ENCODE results near the gene TBL1XR1.

Gene TBL1XR1

GRCh38 chr3:177197041-177197726, at the start of gene TBL1XR1:
TBL1XR1 (minus strand) TSS chr3:177197482; CDS start chr3:177064977, 132,505 bp downstream.
- DNase-seq: peak; percentile 78

GRCh38 chr3:177245250-177245649, 48.0 kb upstream of the TBL1XR1 start:
- DNase-seq: no peak

- DNase-seq: no peak
Observed at GRCh38 chr3:177244606-177245005, 47.3 kb upstream of the TBL1XR1 start.

GRCh38 chr3:177238686-177239216, 41.5 kb upstream of the TBL1XR1 start:
- DNase-seq: no peak

- DNase-seq: no peak
Observed at GRCh38 chr3:177237206-177237605, 39.9 kb upstream of the TBL1XR1 start.

DNA sequence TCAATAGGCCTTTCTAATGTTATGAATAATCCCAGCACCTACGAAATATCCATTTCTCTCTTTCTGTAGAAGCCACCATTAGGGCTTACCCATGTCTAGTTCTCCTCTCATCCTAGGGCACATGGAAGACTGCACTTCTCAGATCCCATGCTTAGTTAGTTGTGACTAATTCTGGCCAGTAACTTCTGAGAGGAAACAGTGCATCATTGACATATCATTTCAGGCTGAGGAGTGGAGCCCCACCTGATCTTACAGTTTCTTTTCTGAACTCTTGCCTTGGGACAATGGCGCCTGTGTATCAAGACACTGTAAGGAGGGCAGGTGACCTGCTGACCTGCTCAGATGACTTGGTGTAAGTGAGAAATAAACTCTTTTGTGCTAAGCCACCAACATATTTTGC, 39.4 kb upstream of the TBL1XR1 start:
- no peak for DNase-seq

DNA sequence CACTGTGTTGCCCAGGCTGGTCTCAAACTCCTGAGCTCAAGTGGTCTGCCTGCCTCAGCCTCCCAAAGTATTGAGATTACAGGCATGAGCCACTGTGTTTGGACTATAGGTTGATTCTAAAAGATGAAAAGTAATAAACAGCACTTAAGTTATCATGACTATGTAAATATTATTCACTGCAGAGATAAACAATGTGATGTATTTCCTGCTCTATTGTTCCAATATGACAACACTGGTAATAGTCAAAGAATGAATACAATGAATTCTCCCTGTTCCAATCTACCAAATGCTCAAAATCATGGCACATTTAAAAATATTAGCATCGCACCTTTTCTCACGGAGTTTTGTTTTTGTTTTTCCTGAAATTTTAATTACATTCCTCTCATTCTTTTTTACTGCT, 36.8 kb upstream of the TBL1XR1 start:
- no peak for DNase-seq

GRCh38 chr3:177231242-177231641, 34.0 kb upstream of the TBL1XR1 start:
- no peak for DNase-seq

DNA sequence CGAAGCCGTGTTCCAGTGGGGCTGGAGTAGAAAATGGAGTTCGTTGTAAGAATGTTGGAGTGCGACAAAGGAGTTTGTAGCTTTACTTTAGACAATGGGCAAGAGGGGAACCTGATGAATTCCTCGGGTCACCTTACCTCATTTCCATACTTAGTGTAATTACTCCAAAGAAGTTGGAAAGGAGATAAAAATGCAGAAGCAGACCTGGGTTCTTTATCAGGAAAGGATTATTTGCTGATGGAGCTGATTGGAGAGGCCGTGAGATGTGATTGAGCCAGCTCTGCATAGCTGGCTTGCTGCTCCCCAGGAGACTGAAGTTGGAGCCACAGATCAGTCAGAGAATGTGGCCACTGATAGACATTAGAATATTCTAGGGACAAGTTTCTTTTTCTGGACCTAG, 33.4 kb upstream of the TBL1XR1 start:
- DNase-seq: no peak

GRCh38 chr3:177229791-177230190, 32.5 kb upstream of the TBL1XR1 start:
- no peak for DNase-seq

DNA sequence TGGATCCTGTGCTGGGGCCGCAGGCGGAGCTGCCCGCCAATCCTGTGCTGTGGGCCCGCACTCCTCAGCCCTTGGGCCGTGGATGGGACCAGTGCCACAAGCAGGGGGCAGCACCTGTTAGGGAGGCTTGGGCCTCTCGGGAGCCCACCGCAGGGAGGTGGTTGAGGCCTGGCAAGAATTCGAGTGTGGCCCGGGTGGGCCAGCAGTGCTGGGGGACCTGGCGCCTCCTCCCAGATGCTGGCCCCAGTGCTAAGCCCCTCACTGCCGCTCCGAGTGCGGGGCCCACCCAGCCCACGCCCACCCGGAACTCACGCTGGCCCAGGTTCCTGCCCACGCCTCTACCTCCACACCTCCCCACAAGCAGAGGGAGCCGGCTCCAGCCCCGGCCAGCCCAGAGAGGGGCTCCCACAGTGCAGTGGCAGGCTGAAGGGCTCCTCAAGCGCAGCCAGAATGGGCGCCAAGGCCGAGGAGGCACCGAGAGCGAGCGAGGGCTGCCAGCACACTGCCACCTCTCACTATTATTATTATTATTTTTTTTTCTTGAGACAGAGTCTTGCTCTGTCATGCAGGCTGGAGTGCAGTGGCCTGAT, 31.4 kb upstream of the TBL1XR1 start:
- no peak for DNase-seq

- DNase-seq: no peak
Observed at GRCh38 chr3:177224414-177224813, 27.1 kb upstream of the TBL1XR1 start.

DNA sequence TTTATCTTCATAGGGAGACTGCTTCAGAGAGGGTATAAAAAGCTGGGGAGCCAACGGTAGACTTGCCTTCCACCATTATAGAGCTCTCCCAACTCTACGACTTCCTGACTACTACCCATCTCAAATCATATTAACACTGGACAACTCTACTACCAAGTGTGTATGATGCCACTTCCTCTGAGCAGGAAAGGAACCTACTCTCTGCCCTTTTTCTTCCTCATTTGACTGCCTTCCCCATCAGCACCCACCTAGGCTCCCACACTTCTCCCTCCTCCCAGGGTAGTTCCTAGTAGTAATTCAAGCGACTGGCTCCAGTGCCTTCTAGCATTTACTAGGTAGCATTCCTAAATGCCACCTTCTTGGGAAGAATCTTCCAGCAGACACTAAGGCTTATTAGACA, 24.5 kb upstream of the TBL1XR1 start:
- no peak for DNase-seq

DNA sequence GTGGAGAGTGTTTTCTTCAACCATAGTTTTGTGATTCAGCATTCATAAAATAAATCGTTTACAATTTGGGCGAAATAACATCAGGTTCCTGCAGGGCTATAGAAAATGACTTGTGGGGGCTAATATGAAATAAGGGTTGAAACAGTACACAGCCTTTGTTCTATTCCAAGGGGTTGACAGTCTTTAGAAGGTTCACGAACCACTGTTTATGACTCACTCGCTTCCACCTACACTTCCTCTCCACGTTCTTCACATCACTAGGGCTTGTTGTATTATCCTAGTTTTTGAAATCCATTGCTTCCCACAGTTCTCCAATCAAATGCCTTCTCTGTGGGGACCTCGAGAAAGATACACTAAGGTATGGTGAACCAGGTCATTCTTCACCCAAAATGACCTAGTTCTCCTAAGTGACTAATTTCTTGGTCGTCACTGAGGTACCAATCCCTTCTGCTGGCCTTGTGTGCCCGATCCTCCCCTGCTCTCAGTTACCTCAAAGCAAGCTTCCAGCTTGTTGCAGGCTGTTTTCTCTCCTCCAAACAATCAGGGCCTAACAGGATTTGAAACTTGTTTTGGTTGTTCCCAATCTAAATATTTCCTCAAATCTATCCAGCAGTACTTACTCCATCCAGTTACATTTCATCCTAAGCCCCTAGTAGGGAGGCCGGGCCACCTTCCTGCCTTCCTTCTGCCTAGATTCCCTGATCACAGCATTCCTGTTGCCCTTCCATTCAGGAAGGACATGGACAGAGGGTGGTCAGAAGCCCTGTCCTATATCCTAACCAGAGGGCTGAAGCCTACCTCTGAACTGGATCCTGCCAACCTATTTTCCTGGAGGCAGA, 23.1 kb upstream of the TBL1XR1 start:
- no peak for DNase-seq

DNA sequence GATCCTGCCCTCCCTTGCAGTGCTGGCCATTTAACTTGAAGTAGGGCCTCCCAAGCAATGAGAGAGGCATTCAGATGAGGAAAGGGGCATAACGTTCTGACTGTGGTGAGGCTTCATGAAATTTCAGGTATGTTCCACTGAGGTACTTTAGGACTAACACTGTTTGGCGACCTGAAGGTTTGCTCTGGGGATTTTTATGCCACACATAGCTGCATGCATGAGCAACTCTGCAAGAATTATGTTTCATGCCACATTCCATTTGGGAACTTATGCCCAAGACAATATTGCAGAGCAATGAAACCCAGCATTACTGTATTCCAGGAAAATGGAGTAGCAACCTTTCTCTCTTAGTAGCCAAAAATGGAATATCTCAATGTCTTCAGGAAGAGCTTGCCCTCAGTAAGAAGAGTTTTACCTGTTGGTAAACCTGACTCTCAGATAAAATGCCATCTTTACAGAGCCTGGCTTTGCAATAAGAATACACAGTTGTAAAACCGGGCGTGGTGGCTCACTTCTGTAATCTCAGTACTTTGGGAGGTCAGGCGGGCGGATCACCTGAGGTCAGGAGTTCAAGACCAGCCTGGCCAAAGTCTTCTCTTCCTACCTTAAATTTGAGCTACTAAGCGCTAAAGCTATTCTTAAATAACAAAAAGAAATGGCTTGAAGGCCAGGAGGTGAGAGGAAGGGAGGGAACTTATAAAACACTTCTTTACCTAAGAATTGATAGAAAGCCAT, 16.7 kb upstream of the TBL1XR1 start:
- DNase-seq: no peak

DNA sequence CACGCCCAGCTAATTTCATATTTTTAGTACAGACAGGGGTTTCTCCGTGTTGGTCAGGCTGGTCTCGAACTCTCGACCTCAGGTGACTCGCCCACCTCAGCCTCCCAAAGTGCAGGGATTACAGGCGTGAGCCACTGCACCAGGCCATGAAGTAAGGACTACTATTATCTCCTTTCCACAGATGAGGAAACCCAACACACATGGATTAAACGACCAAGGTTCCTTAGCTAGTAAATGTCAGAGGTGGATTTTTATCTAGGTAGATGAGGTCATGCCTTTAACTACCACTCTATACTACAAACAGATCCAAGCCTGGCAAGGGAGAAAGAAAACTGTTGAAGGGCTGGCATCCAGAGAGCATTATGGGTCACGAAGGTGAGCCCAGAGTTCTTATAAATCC, 15.5 kb upstream of the TBL1XR1 start:
- DNase-seq: no peak

- no peak for DNase-seq
Observed at GRCh38 chr3:177212278-177212610, 15.0 kb upstream of the TBL1XR1 start.

- DNase-seq: no peak
Observed at GRCh38 chr3:177211503-177212277, 14.4 kb upstream of the TBL1XR1 start.

DNA sequence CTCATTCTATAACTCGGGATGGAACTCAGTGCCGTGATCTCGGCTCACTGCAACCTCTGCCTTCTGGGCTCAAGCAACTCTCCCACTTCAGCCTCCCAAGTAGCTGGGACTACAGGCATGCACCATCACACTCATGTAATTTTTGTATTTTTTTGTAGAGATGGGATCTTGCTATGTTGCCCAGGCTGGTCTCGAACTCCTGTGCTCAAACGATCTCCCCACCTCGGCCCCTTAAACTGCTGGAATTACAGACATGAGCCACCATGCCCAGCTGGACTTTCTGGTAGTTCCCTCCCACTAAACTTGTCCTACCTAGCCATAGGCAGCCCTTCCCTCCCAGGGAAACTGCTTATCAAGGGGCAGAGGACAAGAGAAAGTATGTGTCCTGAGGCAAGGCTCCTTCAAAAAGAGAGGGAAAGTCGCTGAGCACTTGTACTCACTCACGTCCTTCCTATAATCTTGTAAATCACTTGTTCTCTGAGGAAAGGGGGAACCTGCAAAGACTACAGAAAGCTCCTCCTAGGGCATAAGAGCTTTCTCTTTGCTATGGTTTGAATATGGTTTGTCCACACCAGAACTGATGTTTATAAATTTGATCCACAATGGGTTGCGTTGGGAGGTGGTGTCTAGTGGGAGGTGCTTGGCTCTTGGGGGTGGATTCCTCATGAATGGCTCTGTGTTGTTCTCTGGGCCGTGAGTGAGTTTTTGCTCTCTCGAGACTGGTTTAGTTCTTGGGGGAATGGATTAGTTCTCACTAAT, 13.6 kb upstream of the TBL1XR1 start:
- DNase-seq: no peak

DNA sequence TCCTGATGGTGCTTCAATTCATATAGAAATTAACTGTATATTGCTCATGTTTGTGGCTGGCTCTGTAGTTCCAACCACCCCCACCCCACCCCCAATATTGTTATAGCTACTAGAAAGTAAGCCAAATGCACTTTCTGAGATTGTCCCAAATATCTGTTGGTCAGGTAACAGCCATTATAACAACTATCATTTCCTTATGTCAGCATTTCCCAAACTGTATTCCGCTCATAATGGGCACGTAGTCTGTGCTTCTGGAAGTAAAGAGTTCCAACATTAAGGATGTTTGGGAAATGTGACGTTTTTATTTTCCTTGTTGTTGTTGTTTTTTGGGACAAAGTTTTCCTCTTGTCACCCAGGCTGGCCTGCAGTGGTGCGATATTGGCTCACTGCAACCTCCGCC, 12.2 kb upstream of the TBL1XR1 start:
- DNase-seq: no peak

DNA sequence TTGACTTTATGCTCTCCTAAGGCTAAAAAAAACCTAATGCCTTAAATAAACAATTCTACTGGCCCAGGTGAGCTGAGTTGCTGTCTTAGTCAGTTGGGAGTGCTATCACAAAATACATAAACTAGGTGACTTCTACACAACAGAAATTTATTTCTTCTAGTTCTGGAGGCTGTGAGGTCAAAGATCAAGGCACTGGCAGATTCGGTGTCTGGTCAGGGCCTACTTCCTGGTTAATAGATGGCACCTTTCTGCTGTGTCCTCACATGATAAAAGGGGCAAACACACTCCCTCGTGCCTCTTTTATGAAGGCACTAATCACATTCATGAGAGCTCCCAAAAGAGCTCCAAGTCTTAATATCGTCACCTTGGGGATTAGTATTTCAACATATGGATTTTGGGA, 11.5 kb upstream of the TBL1XR1 start:
- DNase-seq: no peak

GRCh38 chr3:177208223-177208622, 10.9 kb upstream of the TBL1XR1 start:
- DNase-seq: no peak

All from activated CD4-positive, alpha-beta T cell treated with anti-CD3 and anti-CD28 coated beads for 1 hour (primary cell).